H1 (cell line): ENCODE data around the gene PTPN2. TPM values are rescaled to one million over a fixed set of nuclear protein-coding genes. Genes with fewer than 3 reads are reported as not detected.

Source experiments
- E2F6 ChIP-seq: IDR thresholded peaks from 2 replicates; pipeline ENCODE4 v1.6.1; 2012; ENCODE audit warnings: inconsistent platforms
- TAF1 ChIP-seq: IDR thresholded peaks from 2 replicates; pipeline ENCODE4 v1.6.1; 2011; ENCODE audit warnings: mild to moderate bottlenecking, low read depth, low read length
- YY1 ChIP-seq: IDR thresholded peaks from 2 replicates; pipeline ENCODE4 v1.6.1; 2011; ENCODE audit warnings: low read depth, mild to moderate bottlenecking, low read length
- polyA plus RNA-seq, 7 experiments: library from polyadenylated mRNA; depleted of rRNA in 3 of 7; stranded (reverse) in 5 of 7; unstranded in 2 of 7; fragments of >200 nt in 5 of 7; fragments of 200-250 nt in 2 of 7; gene quantifications; 1 replicate in 5 of 7; 2 replicates in 1 of 7; 4 replicates in 1 of 7; pipeline versions ENCODE4 v1.2.1 to v1.2.3, GENCODE V29; 2011 to 2013; ENCODE audit warnings: missing spikeins in 2 of 7, mixed read lengths in 2 of 7
- total RNA-seq: library from RNA; stranded (reverse); fragmentation: NEBNext Ultra II Directional; extraction: Animal tissue kit (Norgen Biotek cat#: 25700); gene quantifications from 2 replicates; pipeline ENCODE4 v1.2.1, GENCODE V29; 2021

PTPN2 gene
- total and polyA plus RNA-seq, 2 of the 8 experiments (the other 6 are each of a cell fraction or from before 2014, with no cell fraction given): 16.4 to 54.0 TPM

- TF ChIP-seq TAF1: no peak
- no peak for TF ChIP-seq E2F6
- no peak for TF ChIP-seq YY1
- TF ChIP-seq, all 59 proteins: peak for 0
Observed at GRCh38 chr18:12849548-12849947, 34.5 kb downstream of the PTPN2 start (continued).
